Fibroblast of peridontal ligament (primary cell): ENCODE results near the gene FLAD1.

Experiments used
- DNase-seq: peaks from one replicate; pipeline ENCODE4 v3.0.0-alpha.2; 2010; ENCODE audit errors: extremely low read depth

Gene FLAD1

DNA sequence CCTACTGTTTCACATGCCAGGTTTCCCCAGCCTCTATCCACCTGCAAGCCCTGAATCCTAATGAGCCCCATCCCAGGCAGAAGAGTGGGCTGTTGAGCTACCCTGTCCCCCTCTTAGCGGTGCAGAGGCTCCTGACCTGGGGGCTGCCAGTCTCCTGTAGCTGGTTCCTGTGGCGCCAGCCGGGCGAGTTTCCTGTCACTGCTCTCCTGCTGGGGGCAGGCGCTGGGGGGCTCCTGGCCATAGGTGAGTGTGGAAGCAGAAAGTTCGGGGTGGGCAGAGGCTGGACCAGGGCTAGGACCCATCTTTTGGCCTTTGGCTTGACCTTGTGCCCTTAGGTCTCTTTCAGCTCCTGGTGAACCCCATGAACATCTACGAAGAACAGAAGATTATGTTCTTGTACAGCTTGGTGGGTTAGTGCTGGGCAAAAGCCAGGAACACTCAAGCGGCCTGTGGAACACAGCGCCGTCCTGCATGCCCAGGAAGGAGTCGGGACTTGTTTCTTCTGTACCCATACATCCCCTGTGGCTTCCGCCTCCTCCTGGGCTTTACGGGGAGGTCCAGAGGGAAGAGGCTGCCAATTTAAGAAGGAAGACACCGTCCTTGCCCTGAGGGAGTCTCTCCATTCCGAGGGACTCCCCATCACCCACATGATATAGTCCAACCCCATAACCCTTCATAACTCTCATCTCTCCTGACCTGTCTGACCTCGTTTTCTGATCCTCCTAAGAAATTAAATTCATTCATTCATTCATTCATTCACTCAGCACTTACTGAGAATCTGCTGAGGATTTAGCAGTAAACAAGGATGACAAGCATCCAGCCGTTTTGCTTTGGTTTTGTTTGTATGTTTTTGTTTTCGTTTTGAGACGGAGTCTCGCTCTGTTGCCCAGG lies 51.4 kb downstream of the FLAD1 start:
- no peak for DNase-seq

DNA sequence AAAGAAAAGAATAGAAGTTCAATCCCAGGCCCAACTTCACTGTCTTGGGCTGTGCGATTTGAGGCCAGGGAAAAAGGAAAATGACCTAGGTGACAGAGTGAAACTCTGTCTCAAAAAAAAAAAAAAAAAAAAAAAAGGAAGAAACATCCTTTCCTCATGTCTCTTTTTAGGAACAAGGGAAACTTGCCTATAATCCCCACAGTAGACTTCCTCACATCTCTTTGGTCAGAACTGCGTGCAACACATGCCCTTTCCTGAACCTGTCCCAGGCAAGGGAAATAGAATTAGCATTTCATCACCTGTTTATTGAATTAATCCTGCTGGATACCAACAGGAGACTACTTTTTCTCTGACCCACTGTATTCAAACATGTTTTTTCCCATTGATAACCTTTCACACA lies 52.8 kb downstream of the FLAD1 start:
- DNase-seq = no peak

DNA sequence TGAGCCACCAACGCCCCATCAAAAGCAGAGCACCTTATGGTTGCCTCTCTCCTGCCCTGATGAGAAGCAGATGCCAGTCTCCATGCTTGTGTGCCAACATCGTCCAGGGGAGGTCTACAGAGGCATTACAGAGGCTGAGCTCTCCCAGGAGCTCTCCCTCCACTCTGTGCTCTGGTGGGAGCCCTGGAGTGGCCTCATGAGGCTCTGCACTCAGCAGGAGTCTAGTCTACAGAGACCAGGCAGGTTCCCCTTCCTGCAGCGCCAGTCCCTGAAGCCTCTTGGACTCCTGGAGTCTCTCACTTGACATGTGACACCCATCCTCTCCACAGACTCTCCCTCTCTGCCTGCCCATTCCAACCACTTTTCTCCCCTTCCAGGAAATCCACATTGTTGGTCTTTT lies 53.9 kb downstream of the FLAD1 start:
- no peak for DNase-seq

DNA sequence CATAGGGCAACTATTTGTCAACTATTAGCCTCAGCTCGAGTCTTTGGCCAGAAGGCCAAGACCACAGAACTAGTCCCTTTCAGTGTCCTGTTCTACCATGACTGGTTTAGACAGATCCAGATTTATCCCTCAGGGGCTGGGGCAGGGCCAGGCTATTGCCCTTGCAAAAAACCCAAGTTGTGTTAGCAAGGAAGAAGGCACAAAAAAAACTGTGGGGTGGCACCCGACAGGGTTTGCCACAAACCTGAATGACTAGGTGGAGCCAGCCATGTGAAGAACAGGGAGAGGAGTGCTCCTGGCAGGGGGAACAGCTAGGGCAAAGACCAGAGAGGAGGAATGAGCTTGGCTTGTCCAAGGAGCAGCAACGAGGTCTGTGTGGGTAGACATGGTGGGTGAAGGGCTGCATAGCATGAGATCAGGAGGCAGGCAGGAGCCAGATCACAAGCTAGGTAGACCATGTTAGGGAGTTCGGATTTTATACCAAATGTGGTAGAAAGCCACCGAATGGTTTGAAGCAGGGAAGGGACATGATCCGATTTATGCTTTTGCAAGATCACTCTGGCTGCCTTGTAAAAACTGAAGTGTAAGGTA lies 54.8 kb downstream of the FLAD1 start:
- no peak for DNase-seq

DNA sequence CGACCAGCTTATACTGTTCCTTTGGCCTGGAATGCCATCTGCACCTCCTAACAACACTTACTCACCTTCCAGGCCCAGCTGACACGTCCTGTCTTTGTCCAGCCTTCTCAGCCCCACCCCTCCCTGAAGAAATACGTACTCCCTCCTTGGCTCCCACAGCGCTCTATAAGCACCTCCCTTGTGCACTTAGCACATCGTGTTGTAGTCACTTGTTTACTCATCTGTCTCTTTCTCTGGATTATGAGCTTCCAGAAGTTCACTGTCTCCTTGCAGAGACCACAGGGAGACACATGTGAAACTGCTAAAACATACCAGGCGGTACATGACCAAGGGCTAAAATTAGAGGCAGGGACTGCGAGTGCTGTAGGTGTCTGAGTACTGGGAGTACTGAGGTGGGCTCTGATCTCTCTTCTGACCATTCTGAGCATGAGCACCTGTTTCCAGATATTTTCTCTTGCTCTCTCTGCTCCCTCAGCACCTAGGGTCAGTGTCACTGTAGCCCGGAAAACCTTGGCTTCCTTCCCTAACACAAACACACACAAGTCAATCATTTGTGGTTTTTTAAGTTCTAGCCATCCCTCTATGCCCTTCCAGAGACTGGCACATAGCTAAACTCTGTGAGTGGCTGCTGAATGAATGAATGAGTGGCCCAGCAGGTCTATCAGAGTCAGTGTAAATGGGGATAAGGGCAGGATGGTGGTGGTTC lies 55.6 kb downstream of the FLAD1 start:
- no peak for DNase-seq

DNA sequence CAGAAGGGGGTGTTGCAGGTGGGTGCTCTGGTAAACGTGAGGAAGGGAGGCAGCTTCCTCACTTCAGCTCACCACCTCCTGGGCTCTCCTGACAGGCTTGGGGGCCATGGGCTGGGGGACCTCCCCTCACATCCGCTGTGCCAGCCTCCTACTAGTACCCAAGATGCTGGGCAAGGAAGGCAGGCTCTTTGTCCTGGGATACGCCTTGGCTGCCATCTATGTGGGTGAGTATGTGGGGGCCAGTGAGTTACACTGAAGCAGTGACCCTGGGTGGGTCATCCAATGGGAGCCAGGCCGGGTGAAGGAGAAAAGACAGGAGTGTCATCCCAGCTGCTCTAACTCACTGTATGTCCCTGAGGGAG lies 56.1 kb downstream of the FLAD1 start:
- DNase-seq = no peak

DNA sequence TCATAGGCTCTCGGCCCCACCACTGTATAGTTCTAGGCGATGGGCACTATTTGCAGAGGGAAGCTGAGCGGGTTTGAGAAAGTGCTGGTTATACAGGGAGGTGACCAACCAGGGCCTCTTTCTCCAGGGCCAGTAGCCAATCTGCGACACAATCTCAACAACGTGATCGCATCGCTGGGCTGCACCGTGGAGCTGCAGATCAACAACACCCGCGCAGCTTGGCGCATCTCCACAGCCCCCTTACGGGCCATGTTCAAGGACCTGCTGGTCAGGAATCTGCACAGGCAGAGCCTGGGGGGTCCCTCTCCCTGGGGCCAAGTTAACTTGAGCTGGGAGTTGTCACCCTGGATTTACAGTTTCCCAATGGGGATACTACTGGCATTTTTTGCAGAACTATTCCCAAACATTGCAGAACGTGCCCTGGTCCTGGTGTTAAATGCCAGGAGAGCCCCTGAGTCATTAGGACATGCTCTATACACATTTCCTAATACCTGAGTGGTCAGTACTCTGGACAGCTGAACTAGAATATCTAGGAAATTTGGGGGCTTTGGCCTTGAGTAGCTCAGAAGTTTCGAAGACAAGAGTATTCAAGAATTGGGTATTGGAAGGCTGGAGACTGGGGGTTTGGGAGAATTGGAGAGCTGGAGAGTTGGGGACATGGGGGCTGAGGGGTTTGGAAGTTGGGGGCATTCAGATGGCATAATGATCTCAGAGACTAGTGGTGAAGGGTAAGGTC lies 57.4 kb downstream of the FLAD1 start:
- no peak for DNase-seq
